A549 (cell line): ENCODE data around the gene IMPA2.

Source experiments
- EP300 ChIP-seq, 2 experiments: fragments of >200 bp; sonication (Bioruptor Twin); formaldehyde crosslinking; IDR thresholded peaks; 2 replicates in 1 of 2; 3 replicates in 1 of 2; pipeline ENCODE4 v1.6.1; 2016 to 2017
- HDAC2 ChIP-seq: fragments of 200-600 bp; sonication (generic); IDR thresholded peaks from 2 replicates; pipeline ENCODE4 v1.6.1; 2016
- MAFK ChIP-seq: fragments of 450-650 bp; IDR thresholded peaks from 2 replicates; pipeline ENCODE4 v1.6.1; 2014; ENCODE audit not compliant: partially characterized antibody
- MYC ChIP-seq: IDR thresholded peaks from 2 replicates; pipeline ENCODE4 v1.6.1; 2012; ENCODE audit warnings: mild to moderate bottlenecking, inconsistent platforms, low read length, improper control_type of control experiment, borderline replicate concordance
- POLR2A ChIP-seq: IDR thresholded peaks from 2 replicates; pipeline ENCODE4 v1.6.1; 2012; ENCODE audit warnings: mild to moderate bottlenecking, low read length
- RNF2 ChIP-seq: fragments of 200-600 bp; sonication (generic); IDR thresholded peaks from 2 replicates; pipeline ENCODE4 v1.6.1; 2016; ENCODE audit warnings: low read depth, mild to moderate bottlenecking, antibody characterized with exemption, moderate library complexity, borderline replicate concordance
- TF ChIP-seq, protein P1 (sequence below): fragments of >200 bp; sonication (Bioruptor Twin); formaldehyde crosslinking; IDR thresholded peaks from 3 replicates; pipeline ENCODE4 v1.5.1; 2016
- TF ChIP-seq, protein P2 (sequence below): IDR thresholded peaks from 2 replicates; pipeline ENCODE4 v1.6.1; 2012; ENCODE audit warnings: low read depth, borderline replicate concordance

DNA sequence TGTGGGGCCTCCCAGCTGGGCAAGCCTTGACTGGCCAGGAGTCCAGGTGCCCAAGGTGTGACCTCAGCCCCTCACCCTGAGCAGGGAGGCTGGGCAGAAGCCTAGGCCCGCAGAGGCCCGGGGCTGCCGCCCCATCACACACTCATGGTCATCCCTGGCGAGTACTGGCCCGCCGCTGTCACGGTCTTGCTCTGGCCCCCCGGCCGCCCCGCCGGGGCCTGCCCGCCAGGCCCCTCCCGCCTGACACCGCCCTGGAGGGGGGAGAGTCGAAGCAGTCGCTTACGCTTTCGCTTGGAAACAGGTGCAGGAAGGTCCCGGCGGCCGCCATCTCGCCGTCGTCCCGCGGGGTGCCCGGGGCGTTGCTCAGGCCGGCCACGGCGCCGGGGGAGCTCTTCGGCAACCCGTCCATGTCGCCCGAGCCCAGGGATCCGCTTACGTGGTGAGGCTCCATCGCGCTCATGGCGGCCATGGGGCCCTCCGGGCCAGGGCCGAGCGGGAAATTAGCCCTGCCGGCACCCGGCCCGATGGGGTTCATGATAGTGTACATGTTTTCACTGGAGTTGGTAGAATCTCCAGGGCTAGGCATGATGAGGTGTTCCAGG, 85.7 kb downstream of the IMPA2 start:
- no peak for TF ChIP-seq RNF2
- no peak for TF ChIP-seq HDAC2
- TF ChIP-seq, protein P1, sequence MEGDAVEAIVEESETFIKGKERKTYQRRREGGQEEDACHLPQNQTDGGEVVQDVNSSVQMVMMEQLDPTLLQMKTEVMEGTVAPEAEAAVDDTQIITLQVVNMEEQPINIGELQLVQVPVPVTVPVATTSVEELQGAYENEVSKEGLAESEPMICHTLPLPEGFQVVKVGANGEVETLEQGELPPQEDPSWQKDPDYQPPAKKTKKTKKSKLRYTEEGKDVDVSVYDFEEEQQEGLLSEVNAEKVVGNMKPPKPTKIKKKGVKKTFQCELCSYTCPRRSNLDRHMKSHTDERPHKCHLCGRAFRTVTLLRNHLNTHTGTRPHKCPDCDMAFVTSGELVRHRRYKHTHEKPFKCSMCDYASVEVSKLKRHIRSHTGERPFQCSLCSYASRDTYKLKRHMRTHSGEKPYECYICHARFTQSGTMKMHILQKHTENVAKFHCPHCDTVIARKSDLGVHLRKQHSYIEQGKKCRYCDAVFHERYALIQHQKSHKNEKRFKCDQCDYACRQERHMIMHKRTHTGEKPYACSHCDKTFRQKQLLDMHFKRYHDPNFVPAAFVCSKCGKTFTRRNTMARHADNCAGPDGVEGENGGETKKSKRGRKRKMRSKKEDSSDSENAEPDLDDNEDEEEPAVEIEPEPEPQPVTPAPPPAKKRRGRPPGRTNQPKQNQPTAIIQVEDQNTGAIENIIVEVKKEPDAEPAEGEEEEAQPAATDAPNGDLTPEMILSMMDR: no peak
- TF ChIP-seq EP300 (IDR thresholded peaks at IDR 0.05): no peak
- no peak for TF ChIP-seq POLR2A
- TF ChIP-seq, protein P2, sequence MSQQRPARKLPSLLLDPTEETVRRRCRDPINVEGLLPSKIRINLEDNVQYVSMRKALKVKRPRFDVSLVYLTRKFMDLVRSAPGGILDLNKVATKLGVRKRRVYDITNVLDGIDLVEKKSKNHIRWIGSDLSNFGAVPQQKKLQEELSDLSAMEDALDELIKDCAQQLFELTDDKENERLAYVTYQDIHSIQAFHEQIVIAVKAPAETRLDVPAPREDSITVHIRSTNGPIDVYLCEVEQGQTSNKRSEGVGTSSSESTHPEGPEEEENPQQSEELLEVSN: no peak
- no peak for TF ChIP-seq MYC
- no peak for TF ChIP-seq MAFK
